HG02938 (cell line): ENCODE results near the gene NR2F6.
"Not testable (repeated sequence)": the region's sequence is repeated elsewhere in the genome, so short reads cannot be mapped to it uniquely, and the experiment has no call there.

Experiments used
- ATAC-seq: cut with Tn5 transposase; IDR thresholded peaks from one replicate; pipeline ENCODE4 v1.9.1; 2021; ENCODE audit warnings: mild to moderate bottlenecking, moderate library complexity; ENCODE audit not compliant: unreplicated experiment

Gene NR2F6

DNA sequence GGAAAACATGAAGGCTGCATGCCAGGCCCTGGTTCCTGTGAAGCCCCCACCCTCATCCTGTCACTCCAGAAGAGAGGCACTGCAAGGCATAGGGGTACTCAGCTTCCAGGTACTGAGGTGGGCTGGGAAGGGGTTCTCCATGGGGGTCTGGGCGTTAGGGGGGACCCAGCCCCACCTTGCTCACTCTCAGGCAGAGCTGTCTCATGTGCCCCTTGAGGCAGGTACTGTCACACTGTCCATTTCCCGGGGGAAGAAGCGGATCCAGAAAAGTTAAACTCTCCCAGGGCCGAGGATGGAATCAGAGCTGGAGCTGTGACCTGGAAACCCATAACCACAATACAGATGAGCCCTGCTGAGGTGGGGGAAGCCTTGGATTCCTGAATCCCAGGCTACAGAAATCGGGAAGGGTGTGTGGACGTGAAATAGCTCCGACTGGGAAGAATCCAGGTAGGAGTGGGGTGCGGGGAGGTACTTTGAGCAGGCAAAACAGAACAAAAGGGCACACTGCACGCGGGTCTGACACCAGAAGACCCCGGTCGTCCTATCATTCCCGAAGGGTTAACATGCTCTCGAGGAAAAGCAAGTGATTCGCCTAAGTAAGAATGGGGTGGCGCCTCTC is 31.1 kb downstream of the NR2F6 start:
- ATAC-seq: no peak

DNA sequence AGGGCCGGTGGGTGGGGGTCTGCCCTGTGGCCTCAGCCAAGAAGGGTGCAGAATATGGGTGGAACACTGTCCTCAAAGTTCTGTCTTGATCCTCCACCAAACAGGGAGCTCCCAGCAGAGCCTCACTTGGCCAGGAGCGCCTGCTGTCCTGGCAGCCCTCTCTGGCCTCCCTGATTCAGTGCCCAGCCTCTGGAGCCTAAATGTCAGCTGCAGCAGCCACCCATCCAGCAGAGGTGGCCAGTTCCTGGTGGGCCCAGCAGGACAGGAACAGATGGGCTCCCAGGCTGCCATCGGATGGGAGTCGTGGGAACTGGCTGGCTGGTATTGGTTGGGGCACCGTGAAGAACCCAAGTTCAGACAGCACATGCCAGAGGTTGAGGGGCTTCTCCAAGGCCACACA is 32.4 kb downstream of the NR2F6 start:
- no peak for ATAC-seq

DNA sequence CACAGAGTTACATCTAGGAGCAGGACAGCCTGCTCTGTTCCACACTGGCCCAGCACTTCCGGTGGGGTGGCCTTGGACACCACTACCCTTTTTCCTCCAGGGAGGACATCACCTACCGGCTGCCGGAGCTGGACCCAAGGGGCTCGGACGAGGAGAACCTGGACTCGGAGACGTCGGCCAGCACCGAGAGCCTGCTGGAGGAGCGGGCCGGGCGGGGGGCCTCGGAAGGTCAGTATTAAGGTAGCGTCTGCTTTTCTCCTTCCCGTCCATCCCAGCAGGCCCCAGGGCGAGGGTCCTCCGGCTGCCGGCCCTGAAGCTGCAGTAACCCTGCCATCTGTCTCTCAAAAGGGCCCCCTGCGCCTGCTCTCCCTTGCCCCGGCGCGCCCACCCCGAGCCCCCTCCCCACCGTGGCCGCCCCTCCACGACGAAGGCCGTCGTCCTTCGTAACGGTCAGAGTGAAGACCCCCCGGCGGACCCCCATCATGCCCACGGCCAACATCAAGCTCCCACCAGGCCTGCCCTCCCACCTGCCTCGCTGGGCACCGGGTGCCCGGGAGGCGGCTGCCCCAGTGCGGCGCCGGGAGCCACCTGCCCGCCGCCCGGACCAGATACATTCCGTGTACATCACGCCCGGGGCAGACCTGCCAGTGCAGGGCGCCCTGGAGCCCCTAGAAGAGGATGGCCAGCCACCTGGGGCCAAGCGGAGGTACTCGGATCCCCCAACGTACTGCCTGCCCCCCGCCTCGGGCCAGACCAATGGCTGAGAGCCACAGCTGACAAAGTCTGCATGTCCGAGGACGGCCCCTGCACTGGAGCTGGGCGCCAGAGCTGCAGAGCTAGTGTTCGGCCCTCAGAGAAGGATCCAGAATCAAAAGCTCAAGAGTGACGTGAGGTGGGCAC is 33.9 kb downstream of the NR2F6 start:
- no peak for ATAC-seq

- no peak for ATAC-seq
These were observed 35.4 kb downstream of the NR2F6 start for GRCh38 chr19:17210296-17210695.

GRCh38 chr19:17209126-17210036 is 36.3 kb downstream of the NR2F6 start:
- ATAC-seq: no peak

DNA sequence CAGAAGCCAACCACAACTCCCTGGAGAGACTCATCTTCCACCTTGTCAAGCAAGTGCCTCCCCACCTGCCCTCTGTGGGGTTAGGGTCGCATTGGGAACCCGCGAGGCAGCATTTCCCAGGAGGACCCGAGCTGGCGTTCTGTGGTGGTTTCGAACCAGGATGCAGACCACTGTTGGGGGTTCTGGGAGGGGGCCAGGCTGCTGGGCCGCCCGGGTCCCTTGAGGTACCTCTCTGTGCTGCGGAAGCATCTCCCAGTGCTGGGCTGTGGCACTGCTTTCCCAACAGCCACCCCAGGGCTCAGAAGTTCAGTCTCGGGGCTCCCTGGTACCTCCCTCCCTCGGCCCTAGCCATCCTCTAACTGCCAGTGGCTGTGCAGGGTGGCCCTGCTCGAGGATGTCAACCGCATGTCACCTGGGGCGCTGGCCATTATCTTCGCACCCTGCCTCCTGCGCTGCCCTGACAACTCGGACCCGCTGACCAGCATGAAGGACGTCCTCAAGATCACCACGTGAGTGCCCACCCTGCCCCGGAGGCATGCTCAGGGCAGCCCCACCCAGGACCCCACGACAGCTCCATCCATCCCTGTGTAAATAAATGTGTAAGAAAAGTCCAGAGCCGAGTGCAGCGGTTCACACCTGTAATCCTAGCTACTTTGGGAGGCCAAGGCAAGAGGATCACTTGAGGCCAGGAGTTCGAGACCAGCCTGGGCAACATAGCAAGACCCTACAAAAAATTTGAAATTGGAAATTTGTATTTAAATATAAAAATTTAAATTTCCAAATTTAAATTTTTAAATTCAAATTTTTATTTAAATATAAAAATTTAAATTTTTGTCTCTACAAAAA is 38.8 kb downstream of the NR2F6 start:
- ATAC-seq: no peak

- no peak for ATAC-seq
These were observed 40.2 kb downstream of the NR2F6 start for GRCh38 chr19:17205237-17206140.

- no peak for ATAC-seq
These were observed 43.0 kb downstream of the NR2F6 start for GRCh38 chr19:17202713-17203112.

- ATAC-seq: no peak
These were observed 43.5 kb downstream of the NR2F6 start for GRCh38 chr19:17202249-17202648.

DNA sequence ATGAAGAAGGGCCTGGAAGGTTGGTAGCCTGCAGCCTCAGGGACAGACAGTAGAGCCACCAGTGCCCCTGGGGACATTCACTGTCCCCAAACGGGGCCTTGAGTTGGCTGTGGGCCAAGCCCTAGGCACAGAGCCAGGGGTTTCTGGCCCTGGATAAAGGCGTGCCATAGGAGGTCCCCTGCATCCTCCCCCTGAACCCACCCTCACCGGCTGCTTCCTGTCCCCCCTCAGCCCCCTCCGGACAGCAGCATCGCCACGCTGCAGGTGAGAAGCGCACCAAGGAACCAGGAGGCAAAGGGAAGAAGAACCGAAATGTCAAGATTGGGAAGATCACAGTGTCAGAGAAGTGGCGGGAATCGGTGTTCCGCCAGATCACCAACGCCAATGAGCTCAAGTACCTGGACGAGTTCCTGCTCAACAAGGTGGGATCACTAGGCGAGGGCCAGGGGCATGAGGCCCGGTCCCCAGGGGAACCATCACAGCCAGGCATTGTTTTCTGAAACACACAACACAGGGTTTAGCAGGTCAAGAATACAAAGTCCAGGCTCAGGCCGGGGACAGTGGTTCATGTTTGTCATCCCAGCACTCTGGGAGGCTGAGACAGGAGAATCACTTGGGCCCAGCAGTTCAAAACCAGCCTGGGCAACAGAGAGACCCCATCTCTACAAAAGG is 45.2 kb downstream of the NR2F6 start:
- ATAC-seq: no peak

DNA sequence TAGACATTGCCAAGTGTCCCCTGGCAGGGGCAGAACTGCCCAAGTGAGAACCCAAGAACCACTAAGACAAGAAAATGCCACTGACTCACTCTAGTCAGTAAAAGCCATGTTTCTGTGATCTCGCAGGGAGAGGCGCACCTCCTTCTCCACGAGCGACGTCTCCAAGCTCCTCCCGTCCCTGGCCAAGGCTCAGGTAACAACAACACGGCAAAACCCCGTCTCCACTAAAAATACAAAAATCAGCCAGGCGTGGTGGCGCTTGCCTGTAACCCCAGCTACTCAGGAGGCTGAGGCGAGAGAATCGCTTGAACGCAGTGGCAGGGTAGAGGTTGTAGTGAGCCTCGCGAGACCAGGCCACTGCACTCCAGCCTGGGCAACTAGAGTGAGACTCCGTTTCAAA is 48.1 kb downstream of the NR2F6 start:
- ATAC-seq: no peak

GRCh38 chr19:17196610-17197009 is 49.1 kb downstream of the NR2F6 start:
- no peak for ATAC-seq

GRCh38 chr19:17195106-17195505 is 50.6 kb downstream of the NR2F6 start:
- no peak for ATAC-seq

GRCh38 chr19:17194608-17195007 is 51.1 kb downstream of the NR2F6 start:
- no peak for ATAC-seq

- no peak for ATAC-seq
These were observed 53.0 kb downstream of the NR2F6 start for GRCh38 chr19:17192751-17193150.

DNA sequence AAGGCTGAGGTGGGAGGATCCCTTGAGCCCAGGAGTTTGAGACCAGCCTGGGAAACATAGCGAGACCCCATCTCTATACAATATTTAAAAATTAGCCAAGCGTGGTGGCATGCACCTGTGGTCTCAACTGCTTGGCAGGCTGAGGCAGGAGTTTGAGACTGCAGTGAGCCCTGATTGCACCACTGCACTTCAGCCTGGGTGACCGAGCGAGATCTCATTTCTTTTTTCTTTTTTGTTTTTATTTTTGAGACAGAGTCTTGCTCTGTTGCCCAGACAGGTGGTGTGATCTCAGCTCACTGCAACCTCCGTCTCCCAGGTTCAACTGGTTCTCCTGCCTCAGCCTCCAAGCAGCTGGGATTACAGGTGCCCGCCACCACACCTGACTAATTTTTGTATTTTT is 54.0 kb downstream of the NR2F6 start:
- not testable (repeated sequence) for ATAC-seq

GRCh38 chr19:17185590-17185989 is 60.1 kb downstream of the NR2F6 start:
- ATAC-seq: no peak

DNA sequence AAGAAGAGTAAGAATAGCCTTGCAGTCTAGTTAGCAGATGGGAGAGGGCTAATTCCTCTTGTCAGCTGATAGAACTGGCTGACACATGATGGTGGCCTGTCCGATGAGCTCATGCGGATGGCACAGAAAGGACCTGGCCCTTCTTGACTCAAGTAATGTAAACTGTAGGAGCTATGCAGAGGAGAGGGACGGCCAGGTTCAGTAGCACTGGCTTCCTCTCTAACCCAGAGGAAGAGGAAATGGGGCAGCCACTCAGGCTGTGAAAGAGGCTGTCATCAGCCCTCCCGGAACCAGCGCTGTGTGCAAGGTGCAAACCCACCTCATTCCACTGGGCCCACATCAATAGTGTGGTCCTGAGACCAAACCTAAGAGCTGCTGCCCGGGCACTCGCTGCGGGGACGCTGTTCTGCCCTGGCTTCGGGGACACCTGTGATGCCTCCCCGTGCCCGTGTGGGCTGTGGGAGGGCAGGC is 61.3 kb downstream of the NR2F6 start:
- no peak for ATAC-seq

- ATAC-seq: no peak
These were observed 61.8 kb downstream of the NR2F6 start for GRCh38 chr19:17183858-17184321.
